NT2/D1 (cell line): ENCODE data around the gene LAMA5.

ENCODE experiments used
- DNase-seq: peaks from one replicate; pipeline ENCODE4 v3.0.0-alpha.2; 2011; ENCODE audit warnings: low read depth, low spot score
- H3K27me3 ChIP-seq: 2 replicates; pipeline ENCODE4 v1.6.0; 2011; ENCODE audit warnings: mild to moderate bottlenecking; ENCODE audit not compliant: insufficient read length, insufficient read depth
- H3K36me3 ChIP-seq: 2 replicates; pipeline ENCODE4 v1.6.1; 2011; ENCODE audit warnings: mild to moderate bottlenecking, low read length, mixed read lengths; ENCODE audit not compliant: insufficient read depth, insufficient read length
- H3K4me1 ChIP-seq: 2 replicates; pipeline ENCODE4 v1.5.1; 2011; ENCODE audit not compliant: insufficient read depth, insufficient read length
- H3K4me3 ChIP-seq: 2 replicates; pipeline ENCODE4 v1.5.1; 2011; ENCODE audit warnings: low read depth; ENCODE audit not compliant: insufficient read length
- H3K9ac ChIP-seq: 2 replicates; pipeline ENCODE4 v1.6.0; 2011; ENCODE audit warnings: low read depth; ENCODE audit not compliant: insufficient read length
- H3K9me3 ChIP-seq: 2 replicates; pipeline ENCODE4 v1.5.1; 2011; ENCODE audit warnings: mild to moderate bottlenecking, low read length; ENCODE audit not compliant: insufficient read depth
- SUZ12 ChIP-seq: IDR thresholded peaks from 2 replicates; pipeline ENCODE4 v1.6.1; 2011; ENCODE audit not compliant: insufficient read length, insufficient read depth; ENCODE audit errors: extremely low read depth
- YY1 ChIP-seq: IDR thresholded peaks from 2 replicates; pipeline ENCODE4 v1.6.1; 2011; ENCODE audit not compliant: insufficient read length, insufficient read depth
- ZNF274 ChIP-seq: IDR thresholded peaks from 2 replicates; pipeline ENCODE4 v1.6.1; 2011; ENCODE audit warnings: mild to moderate bottlenecking, low read depth, low read length

LAMA5 gene

DNA sequence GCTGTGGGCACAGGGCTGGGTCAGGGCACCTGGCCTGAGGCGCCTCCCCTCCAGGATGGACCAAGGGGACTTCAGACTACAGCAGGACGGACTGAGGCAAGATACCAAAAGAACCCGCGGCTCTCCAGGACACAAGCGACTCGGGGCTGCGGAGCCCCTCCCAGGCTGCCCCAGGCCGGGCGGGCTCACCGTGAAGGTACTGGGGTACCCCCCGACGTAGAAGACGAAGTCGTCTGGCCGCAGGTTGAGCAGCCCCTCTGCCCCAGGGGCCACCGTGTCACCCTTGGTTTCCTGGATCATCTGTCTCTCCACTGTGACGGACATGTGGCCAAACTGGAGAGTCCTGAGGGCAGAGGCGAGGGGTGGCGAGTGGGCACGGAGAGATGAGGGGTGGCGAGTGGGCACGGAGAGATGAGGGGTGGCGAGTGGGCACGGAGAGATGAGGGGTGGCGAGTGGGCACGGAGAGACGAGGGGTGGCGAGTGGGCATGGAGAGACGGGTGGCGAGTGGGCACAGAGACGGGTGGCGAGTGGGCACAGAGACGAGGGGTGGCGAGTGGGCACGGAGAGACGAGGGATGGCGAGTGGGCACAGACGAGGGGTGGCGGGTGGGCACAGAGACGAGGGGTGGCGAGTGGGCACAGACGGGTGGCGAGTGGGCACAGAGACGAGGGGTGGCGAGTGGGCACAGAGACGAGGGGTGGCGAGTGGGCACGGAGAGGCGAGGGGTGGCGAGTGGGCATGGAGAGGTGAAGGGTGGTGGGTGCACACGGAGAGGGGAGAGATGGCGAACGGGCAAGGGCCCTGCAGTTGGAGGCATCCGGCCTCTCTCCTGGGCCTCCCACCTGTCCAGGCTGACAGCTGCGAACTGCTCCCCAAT is 53.4 kb downstream of the LAMA5 start:
- DNase-seq = no peak
- peaks cover 12% of the 10 kb centered on the region; the same call in 1 of the 2 replicates for H3K9me3 ChIP-seq
- TF ChIP-seq YY1 (no peak), ZNF274 (no peak), SUZ12 (no peak)
- H3K4me3 ChIP-seq = no peak overlapping the region
- no peaks in the 10 kb centered on the region for H3K27me3 ChIP-seq
- peaks cover 2% of the 10 kb centered on the region for H3K4me1 ChIP-seq
- H3K9ac ChIP-seq = no peak overlapping the region
- peaks cover 92% of the 10 kb centered on the region for H3K36me3 ChIP-seq

DNA sequence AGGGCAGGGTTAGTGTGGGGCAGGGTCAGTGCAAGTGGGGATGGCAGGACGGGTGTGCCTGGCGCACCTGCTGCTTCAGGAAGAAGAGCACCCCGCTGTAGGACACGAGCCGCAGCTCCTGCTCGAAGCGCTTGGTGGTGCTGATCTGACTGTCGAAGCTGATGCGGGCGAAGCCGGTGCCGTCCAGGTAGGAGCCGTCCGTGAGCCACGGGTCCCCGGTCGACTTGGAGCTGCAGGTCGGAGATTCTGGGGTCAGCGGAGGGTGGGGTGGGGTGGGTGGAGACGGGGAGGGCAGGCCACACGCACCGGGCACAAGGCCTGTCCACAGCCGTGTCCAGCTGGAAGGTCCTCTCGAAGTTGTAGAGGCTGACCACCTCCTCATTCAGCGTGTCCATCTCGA is 54.1 kb downstream of the LAMA5 start:
- peaks cover 95% of the 10 kb centered on the region for H3K36me3 ChIP-seq
- H3K9ac ChIP-seq = no peak overlapping the region
- H3K27me3 ChIP-seq = no peaks in the 10 kb centered on the region
- H3K4me3 ChIP-seq = no peak overlapping the region
- peaks cover 7% of the 10 kb centered on the region; the same call in 1 of the 2 replicates for H3K9me3 ChIP-seq
- no peak for TF ChIP-seq YY1
- no peak for TF ChIP-seq ZNF274
- DNase-seq = no peak
- peaks cover 2% of the 10 kb centered on the region for H3K4me1 ChIP-seq

DNA sequence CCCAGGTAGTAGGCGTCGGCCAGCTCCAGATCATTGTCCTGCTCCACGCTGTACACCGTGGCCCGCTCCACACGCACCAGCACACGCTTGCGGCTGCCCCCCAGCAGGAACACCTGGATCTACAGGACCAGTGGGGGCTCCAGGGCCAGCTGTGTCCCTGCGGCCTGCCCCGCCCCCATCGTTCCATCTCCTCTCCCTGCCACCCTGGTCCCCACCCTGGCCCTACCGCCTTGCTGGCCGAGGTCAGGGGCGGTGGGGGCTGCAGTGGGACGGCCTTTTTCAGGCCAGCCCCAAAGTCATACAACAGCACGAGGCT is 54.5 kb downstream of the LAMA5 start:
- Histone ChIP-seq H3K36me3 (peaks cover 98% of the 10 kb centered on the region), H3K9ac (no peak overlapping the region), H3K9me3 (peaks cover 7% of the 10 kb centered on the region; the same call in 1 of the 2 replicates), H3K4me3 (no peak overlapping the region), H3K4me1 (peaks cover 2% of the 10 kb centered on the region), H3K27me3 (no peaks in the 10 kb centered on the region)
- TF ChIP-seq ZNF274 = no peak
- TF ChIP-seq YY1 = no peak
- TF ChIP-seq SUZ12 = no peak
- DNase-seq = no peak

DNA sequence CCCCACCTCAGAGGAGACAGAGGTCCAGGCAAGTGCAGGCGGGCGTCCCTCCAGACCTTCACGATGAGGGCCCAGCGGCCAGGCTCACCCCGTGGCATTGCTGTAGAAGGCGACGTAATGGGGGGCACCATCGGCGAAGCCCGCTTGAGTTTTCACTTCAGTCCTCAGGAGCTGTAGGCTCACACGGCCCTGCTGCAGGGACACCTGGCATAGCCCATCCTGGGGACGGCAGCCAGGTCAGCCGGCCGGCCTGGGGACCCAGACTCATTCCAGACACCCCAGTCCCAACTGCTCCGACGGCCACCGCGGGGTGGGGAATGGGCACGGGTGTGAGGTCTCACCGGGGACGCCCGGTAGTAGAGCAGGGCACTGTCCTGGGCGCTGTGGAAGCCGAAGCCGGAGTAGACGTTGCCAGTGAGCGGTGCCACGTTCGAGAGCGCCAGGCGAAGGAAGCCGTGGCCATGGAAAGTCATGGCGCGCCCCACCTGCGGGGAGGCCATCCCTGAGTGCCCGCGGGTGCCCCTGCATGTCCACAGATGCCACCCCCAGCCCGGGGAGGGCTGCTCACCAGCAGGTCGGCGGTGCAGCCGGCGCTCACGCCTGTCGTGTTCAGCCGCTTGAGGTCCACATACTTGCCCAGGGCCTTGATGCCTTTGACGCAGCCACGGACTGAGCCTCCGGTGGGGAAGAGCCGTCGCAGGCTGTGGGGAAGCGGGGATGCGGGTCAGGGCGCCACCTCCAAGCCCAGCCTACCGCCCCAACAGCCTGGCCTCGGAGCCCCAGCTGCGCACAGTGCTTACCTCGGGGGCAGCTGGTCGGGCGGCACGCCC is 55.1 kb downstream of the LAMA5 start:
- TF ChIP-seq SUZ12 (no peak), YY1 (no peak), ZNF274 (no peak)
- DNase-seq = no peak
- H3K27me3 ChIP-seq = no peaks in the 10 kb centered on the region
- no peak overlapping the region for H3K4me3 ChIP-seq
- H3K9ac ChIP-seq = no peak overlapping the region
- H3K9me3 ChIP-seq = peaks cover 2% of the 10 kb centered on the region; the same call in 1 of the 2 replicates
- H3K4me1 ChIP-seq = peaks cover 2% of the 10 kb centered on the region
- H3K36me3 ChIP-seq = peaks cover 98% of the 10 kb centered on the region

DNA sequence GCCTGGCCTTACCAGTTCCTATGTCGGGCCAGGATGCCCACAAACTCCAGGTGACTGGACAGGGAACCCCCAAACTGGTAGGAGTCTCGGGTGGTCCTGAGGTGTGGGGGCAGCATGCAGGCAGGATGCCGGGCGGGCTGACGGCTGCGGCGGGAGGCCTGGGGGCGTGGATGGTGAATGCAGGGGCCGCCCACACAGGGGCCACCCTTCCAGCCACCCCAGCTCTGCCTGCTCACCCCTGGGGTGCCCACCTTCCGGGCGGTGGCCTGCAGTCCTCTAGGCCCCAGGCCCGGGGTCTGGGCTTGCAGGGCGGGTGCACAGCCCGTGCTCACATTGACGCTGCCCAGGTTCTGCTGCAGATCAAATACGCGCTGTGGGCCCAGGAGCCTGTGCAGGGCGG is 56.0 kb downstream of the LAMA5 start:
- Histone ChIP-seq H3K27me3 (no peaks in the 10 kb centered on the region), H3K4me1 (peaks cover 4% of the 10 kb centered on the region), H3K9me3 (no peaks in the 10 kb centered on the region), H3K9ac (no peak overlapping the region), H3K4me3 (no peak overlapping the region), H3K36me3 (peaks cover 98% of the 10 kb centered on the region)
- DNase-seq = no peak
- TF ChIP-seq ZNF274 (no peak), SUZ12 (no peak), YY1 (no peak)

DNA sequence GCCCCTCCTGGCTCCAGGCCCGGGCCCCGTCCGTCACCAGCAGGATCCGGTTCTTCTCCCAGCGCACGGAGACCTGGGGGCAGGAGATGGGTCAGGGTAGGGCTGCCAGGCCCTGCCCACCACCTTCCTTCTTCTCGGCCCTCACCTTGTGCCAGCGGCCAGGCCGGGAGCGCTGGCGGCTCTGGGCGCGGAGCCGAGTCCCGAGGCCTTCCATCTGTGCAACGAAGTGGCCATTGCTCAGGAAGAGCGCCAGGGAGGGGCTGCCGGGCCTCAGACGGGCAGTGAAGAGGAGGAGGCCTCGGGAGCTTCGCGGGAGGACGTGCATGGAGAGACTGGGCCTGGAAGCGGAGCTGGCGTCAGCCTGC is 56.4 kb downstream of the LAMA5 start:
- Histone ChIP-seq H3K4me1 (peaks cover 8% of the 10 kb centered on the region), H3K36me3 (peaks cover 98% of the 10 kb centered on the region), H3K9me3 (no peaks in the 10 kb centered on the region), H3K27me3 (no peaks in the 10 kb centered on the region), H3K9ac (no peak overlapping the region), H3K4me3 (no peak overlapping the region)
- no peak for DNase-seq
- no peak for TF ChIP-seq ZNF274
- no peak for TF ChIP-seq YY1
- no peak for TF ChIP-seq SUZ12

DNA sequence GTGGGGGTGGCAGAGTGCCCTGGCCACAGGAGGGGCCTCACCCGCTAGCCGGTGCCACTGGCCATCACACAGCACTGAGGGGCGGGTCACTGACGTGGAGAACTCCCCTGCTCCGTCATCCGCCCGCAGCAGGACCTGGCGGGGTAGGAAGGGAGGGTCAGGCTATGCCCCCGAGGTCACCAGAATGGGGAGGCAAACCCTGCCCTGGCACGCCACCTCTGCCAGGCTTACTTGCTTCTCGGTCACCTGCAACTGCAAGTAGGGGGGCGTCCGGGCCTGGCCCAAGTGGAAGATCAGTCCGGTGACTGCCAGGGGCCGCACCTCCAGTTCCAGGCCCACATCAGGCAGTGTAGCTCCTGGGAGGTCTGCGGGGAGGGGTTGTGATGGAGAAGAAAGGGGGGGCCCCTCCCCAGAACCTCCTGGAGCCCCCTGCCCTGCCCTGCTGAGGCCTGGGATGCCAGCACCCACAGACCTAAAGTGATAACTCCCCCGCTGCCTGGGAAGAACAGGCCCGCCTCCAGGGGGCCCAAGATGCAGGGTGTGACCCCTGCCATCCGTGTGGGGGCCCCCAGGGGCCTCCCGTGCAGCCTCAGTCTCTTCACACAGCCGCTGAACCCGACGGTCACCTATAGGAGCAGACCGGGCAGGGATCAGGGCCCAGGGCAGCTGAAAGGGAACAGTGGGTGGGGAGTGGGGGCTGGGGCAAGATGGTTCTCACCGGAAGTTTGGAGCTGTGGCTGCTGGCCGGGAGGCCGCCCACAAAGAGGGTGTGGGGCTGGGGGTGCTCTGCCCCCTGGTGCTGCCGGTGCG is 57.0 kb downstream of the LAMA5 start:
- Histone ChIP-seq H3K9me3 (no peaks in the 10 kb centered on the region), H3K36me3 (peaks cover 98% of the 10 kb centered on the region), H3K4me1 (peaks cover 13% of the 10 kb centered on the region), H3K4me3 (no peak overlapping the region), H3K9ac (no peak overlapping the region), H3K27me3 (no peaks in the 10 kb centered on the region)
- DNase-seq = no peak
- TF ChIP-seq SUZ12 (no peak), YY1 (no peak), ZNF274 (no peak)
